ENCODE data around the gene DGCR8.
A peak's percentile ranks its signal among the peaks of the same experiment; 100 is the strongest.

The DGCR8 gene

GRCh38 chr22:20110359-20110985, 30.4 kb downstream of the DGCR8 start:
- DNase-seq (ENCODE audit: low spot score), result no peak

DNA sequence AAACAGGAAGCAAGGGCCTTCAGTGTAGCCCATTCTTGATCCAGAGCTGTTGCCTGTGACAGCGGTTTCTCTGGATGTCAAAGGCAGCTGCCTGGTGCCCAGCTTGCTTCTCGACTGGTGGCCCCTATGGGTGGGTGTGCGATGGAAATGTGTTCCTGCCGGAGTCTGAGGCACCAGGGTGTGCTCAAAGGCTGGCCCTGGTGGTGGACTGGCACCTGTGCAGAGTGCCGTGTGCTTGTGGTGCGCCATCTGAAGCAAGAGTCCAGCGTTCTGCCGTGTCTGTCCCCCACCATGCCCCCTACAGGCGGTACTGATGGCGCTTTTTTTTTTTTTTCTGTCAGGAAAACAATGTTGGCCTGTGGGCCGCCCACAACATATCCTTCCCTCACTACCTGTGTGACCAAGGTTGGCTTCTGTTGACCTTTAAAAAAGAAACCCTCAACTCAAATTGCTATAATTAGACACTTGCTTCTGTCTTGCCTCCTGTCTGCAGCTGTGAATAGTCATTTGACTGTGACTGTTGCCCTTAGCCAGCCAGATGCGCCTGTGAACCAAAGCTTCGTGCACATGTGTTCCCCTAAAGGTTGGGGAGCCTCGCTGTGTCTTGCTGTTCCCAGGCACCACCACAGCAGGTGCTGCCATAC, 31.1 kb downstream of the DGCR8 start:
- DNase-seq (ENCODE audit: low spot score), result no peak

DNA sequence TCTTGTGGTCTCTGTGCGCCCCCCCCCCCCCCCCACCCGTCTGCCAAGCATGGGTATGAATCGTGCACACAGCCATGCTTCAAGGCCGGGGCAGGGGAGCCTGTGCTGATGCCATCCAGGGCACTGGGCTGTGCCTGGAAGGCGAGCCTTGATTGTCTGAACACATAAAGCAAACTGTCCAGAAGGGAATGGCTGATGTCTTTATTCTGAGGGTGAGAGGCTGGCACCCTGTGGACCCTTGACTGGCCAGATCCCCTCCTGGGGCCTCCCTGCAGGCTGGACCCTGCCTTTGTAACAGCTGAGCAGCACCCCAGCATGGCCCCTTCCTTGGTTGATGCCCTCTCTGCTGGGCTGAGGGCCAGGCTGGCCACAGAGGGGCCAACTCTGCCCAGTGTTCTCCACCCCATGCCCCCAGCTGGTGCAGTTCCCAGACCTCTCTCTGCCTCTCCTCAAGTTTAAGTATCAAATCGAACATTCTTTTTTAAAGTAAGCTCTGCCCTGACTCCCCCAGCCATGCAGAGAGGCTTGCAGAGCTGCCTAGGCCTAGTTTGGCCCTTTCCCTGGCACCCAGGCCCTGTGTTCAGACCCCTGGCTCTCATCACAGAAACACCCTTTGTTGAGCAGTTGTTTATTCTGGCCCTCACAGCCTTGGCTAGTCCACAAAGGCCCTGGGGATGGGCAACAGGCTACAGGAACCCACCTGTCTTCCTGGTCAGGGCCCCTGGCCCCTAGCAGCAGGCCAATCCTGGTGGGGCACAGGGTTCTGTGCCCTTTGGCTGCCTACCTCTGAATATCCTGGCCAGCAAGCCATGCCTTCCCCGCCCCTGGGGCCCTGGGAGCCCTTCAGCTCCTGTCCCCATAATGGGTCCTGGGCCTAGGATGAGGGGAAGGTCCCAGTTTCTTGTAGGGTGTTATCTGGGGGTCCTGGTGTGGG, 31.9 kb downstream of the DGCR8 start:
- DNase-seq (ENCODE audit: low spot score), result no peak

GRCh38 chr22:20112623-20113511, 32.8 kb downstream of the DGCR8 start:
- DNase-seq (ENCODE audit: low spot score), result no peak

DNA sequence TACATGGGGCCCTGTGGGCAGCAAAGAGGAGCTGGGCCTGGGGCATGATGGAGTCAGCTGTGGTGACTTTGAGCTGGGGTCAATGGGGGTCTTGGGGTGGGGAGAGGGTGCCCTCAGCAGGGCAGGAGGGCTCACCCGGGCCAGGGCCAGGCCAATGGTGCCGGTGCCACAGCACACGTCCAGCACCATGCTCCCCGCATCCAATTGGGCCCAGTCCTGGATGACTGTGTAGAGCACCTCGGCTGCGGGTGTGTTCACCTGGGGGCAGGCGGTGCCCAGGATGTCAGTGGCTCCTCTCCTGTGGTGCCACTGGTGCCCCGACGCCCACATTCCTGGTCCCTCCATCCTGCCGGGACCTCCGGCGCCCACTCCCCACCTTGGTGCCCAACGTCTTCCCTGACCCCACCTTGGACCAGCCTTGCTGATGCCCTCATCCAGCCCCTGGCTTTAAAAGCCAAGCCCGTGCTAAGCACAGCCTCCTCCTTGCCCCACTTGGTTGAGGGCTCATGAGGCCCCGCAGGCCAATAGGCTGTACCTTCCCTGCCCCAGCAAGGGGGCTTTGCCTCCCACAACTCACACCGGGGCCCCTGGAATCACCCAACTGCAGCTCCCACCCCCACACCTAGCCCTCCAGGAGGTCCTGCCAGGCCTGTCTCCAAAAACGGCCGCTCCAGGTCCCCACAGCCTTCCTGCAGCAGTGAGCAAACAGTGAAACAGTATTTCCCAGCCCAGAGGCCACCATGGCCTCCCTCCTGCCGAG, 33.7 kb downstream of the DGCR8 start:
- no peak for DNase-seq (ENCODE audit: low spot score)

GRCh38 chr22:20114506-20115475, 34.8 kb downstream of the DGCR8 start:
- no peak for DNase-seq (ENCODE audit: low spot score)

GRCh38 chr22:20115691-20116375, 35.8 kb downstream of the DGCR8 start, which contains the start of gene RANBP1:
RANBP1 (plus strand) TSS chr22:20116104; CDS start chr22:20116185, 81 bp downstream.
- no peak for DNase-seq (ENCODE audit: low spot score)

GRCh38 chr22:20116376-20116950, 36.4 kb downstream of the DGCR8 start:
- DNase-seq (ENCODE audit: low spot score), result no peak

GRCh38 chr22:20116951-20117632, 37.1 kb downstream of the DGCR8 start, which contains the start of gene TRMT2A:
TRMT2A (minus strand) TSS chr22:20117226; CDS start chr22:20116906, 320 bp downstream.
- peak; percentile 96 for DNase-seq (ENCODE audit: low spot score)

DNA sequence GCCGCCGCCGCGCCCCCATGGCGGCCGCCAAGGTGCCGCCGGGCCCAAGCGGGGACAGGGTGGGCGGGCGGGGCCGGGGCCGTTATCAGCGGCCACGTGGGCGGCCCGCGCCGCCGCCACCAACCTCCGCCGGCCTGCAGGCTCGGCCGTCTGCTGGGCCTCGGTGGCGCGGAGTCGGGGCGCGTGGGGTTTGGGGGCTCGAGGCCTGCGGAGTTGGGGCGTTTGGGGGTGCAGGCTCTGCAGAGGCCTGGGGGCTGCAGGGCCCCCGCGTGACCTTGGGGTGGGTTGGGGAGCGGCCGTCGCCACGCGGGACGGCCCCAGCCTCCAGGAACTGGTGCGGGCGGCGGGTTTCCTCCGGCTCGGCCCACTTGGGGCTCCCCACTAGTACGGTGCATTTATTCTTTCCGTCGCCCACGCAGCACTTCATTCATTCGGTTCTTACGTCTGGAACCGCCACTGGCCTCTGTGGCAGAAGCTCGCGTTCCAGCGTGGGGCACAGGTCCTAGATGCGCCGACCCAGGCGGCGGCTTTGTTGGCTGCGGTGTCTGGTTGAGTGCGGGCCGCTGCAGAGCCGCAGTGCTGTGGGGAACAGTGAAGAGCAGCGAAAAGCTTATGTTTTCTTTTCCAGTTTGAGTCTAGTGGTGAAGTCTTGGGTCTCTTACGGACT, 37.7 kb downstream of the DGCR8 start:
- DNase-seq (ENCODE audit: low spot score), result no peak

GRCh38 chr22:20118300-20119020, 38.4 kb downstream of the DGCR8 start:
- DNase-seq (ENCODE audit: low spot score), result no peak

DNA sequence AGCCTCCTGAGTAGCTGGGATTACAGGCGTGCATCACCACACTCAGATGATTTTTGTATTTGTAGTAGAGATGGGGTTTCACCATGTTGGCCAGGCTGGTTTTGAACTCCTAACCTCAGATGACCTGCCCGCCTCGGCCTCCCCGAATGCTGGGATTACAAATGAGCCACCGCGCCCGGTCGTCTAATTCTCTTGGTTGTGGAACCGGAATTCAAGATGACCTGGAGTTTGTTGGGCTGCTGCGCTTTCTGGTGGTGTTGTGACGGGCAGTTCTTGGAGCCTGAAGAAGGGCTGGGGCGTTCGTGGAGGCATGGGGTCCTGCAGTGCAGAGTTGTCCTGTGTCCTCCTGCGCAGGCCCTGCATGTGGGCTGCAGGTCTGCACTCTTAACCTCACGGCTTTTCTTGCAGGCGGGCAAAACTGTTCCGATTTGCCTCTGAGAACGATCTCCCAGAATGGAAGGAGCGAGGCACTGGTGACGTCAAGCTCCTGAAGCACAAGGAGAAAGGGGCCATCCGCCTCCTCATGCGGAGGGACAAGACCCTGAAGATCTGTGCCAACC, 41.9 kb downstream of the DGCR8 start:
- no peak for DNase-seq (ENCODE audit: low spot score)

GRCh38 chr22:20123366-20124082, 43.5 kb downstream of the DGCR8 start:
- no peak for DNase-seq (ENCODE audit: low spot score)

- no peak for DNase-seq (ENCODE audit: low spot score)
Observed at GRCh38 chr22:20124083-20124787, 44.2 kb downstream of the DGCR8 start.
